Measurements from ENCODE around the gene NEK6. TPM values are rescaled to one million over a fixed set of nuclear protein-coding genes. Genes with fewer than 3 reads are reported as not detected.

Gene NEK6
- total and polyA plus RNA-seq, 2 experiments from 2014 or later, result 33.5 to 44.7 TPM

DNA sequence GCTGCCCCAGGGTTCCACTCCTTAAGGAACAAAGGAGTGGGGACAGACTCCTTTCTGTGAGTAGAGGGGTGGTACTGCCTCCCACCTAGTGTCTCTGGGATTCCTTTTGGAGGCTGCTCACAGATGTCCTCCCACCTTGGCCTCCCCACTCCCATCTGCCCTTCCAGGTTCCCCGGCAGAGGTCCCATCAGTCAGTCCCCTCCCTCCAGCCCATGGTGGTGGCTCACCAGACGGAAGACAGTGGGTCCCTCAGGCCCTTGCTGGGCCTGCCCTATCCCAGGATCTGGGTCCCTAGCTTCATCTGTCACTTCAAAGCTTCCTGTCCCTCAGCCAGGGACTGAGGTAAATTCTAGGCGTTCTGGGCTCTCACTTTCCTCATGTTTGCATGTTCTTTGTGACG, 35.6 kb upstream of the NEK6 start:
- no peak overlapping the region for H3K27ac ChIP-seq
- H3K79me2 ChIP-seq, result no peaks in the 10 kb centered on the region
- no peaks in the 10 kb centered on the region for H3K9me3 ChIP-seq (ENCODE audit: low read depth)
- no peak overlapping the region for H3K4me2 ChIP-seq
- DNase-seq (ENCODE audit: low spot score), result no peak
- H3K27me3 ChIP-seq, result no peaks in the 10 kb centered on the region
- H2AFZ ChIP-seq, result no peak overlapping the region
- 87% methylated on average over 3 of the region's 4 CpGs for WGBS (ENCODE audit: low lambda C conversion rate, missing lambda C conversion rate)
- no peaks in the 10 kb centered on the region for H3K36me3 ChIP-seq (replicated peaks; ENCODE audit: insufficient read depth, low read depth)
- no peaks in the 10 kb centered on the region for H4K20me1 ChIP-seq (ENCODE audit: insufficient read depth, poor library complexity, severe bottlenecking)
- H3K4me1 ChIP-seq (ENCODE audit: insufficient read depth), result peaks cover 12% of the 10 kb centered on the region
- no peak overlapping the region for H3K4me3 ChIP-seq
- no peaks in the 10 kb centered on the region for H3K9me2 ChIP-seq (replicated peaks; ENCODE audit: insufficient read depth)
- TF ChIP-seq, protein P1, sequence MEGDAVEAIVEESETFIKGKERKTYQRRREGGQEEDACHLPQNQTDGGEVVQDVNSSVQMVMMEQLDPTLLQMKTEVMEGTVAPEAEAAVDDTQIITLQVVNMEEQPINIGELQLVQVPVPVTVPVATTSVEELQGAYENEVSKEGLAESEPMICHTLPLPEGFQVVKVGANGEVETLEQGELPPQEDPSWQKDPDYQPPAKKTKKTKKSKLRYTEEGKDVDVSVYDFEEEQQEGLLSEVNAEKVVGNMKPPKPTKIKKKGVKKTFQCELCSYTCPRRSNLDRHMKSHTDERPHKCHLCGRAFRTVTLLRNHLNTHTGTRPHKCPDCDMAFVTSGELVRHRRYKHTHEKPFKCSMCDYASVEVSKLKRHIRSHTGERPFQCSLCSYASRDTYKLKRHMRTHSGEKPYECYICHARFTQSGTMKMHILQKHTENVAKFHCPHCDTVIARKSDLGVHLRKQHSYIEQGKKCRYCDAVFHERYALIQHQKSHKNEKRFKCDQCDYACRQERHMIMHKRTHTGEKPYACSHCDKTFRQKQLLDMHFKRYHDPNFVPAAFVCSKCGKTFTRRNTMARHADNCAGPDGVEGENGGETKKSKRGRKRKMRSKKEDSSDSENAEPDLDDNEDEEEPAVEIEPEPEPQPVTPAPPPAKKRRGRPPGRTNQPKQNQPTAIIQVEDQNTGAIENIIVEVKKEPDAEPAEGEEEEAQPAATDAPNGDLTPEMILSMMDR (IDR thresholded peaks at IDR 0.05; ENCODE audit: poor library complexity), result no peak
- no peak for TF ChIP-seq EZH2 (IDR thresholded peaks at IDR 0.05; ENCODE audit: borderline replicate concordance)

DNA sequence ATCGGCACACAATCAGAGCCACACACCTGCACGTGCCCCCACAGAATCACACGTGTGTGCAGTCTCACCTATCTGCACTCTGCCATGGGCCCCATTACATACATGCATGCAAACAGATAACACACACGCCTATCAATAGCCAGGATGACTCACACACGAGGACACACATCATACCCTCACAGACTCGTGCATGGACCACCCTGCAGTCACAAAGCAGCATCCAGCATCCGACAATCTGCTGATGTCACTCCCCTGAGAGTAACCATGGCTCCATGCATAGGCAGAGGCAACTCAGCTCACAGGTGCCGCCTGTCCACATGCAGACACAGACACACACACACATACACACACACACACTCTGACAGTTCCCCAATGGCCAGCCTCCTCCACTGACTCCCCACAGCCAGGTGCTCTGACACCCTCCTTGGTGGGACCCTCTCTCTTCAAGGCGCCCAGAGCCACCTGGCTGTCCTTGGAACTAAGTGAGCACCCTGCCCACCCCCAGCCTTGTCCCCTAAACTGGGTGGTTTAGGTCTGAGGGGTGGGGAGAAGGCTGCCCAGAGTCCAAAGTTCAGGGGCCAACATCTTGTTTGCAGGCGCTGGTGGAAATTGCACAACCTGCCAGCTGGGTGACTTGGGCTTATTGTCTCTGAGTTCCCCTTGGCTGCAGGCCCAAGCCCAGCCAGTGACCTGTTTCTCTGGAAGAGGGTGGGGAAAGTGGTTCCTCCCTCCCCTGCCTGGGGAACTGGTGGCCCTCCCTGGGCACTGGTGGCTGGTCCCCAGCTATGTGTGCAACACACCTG, 34.6 kb upstream of the NEK6 start:
- no peak for TF ChIP-seq EZH2 (IDR thresholded peaks at IDR 0.05; ENCODE audit: borderline replicate concordance)
- TF ChIP-seq, protein P1 (IDR thresholded peaks at IDR 0.05; ENCODE audit: poor library complexity), result no peak
- TF ChIP-seq EZH2phosphoT487 (IDR thresholded peaks at IDR 0.05; ENCODE audit: low read depth, severe bottlenecking, unreplicated experiment), result no peak
- Histone ChIP-seq H3K27me3 (no peaks in the 10 kb centered on the region), H3K4me3 (no peak overlapping the region), H3K27ac (peak overlapping the region; percentile 94), H3K9me2 (replicated peaks; ENCODE audit: insufficient read depth) (no peaks in the 10 kb centered on the region), H2AFZ (no peak overlapping the region), H3K36me3 (replicated peaks; ENCODE audit: insufficient read depth, low read depth) (no peaks in the 10 kb centered on the region), H3K4me2 (peak overlapping the region; percentile 66), H3K79me2 (no peaks in the 10 kb centered on the region), H3K4me1 (ENCODE audit: insufficient read depth) (peaks cover 12% of the 10 kb centered on the region), H4K20me1 (ENCODE audit: insufficient read depth, poor library complexity, severe bottlenecking) (no peaks in the 10 kb centered on the region), H3K9me3 (ENCODE audit: low read depth) (no peaks in the 10 kb centered on the region)
- DNase-seq (ENCODE audit: low spot score), result peak; percentile 86
- 74% methylated on average over 10 of the region's 10 CpGs for WGBS (ENCODE audit: low lambda C conversion rate, missing lambda C conversion rate)

DNA sequence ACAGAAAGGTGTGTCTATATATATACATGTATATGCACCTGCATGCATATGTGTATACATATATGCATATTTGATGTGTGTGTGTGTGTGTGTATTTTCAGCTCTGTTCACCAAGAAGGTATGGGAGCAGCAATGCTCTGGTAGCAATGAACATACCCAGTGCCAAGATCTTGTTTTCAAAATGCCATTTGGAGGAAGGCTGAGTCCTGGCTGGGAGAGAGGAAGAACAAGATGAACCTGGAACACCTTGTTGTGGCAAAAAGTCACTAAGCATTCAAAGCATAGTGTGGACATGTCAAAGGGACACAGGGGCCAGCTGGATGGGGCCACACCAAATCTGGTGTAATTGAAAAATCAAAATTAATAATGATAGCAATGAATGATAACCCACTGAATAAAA, 31.8 kb upstream of the NEK6 start:
- DNase-seq (ENCODE audit: low spot score), result no peak
- no peak overlapping the region for H2AFZ ChIP-seq
- no peak overlapping the region for H3K4me3 ChIP-seq
- H3K27me3 ChIP-seq, result no peaks in the 10 kb centered on the region
- H3K79me2 ChIP-seq, result no peaks in the 10 kb centered on the region
- no peaks in the 10 kb centered on the region for H4K20me1 ChIP-seq (ENCODE audit: insufficient read depth, poor library complexity, severe bottlenecking)
- peaks cover 12% of the 10 kb centered on the region for H3K4me1 ChIP-seq (ENCODE audit: insufficient read depth)
- H3K4me2 ChIP-seq, result no peak overlapping the region
- H3K36me3 ChIP-seq (replicated peaks; ENCODE audit: insufficient read depth, low read depth), result no peaks in the 10 kb centered on the region
- H3K9me3 ChIP-seq (ENCODE audit: low read depth), result no peaks in the 10 kb centered on the region
- H3K27ac ChIP-seq, result no peak overlapping the region
- no peaks in the 10 kb centered on the region for H3K9me2 ChIP-seq (replicated peaks; ENCODE audit: insufficient read depth)
- TF ChIP-seq, protein P1 (IDR thresholded peaks at IDR 0.05; ENCODE audit: poor library complexity), result no peak

All from hepatocyte (in vitro differentiated cells).